A673 (cell line): ENCODE results near the gene SDC1. TPM values are rescaled to one million over a fixed set of nuclear protein-coding genes. Genes with fewer than 3 reads are reported as not detected.
"Not testable (repeated sequence)": the region's sequence is repeated elsewhere in the genome, so short reads cannot be mapped to it uniquely, and the experiment has no call there.

Experiments used
- Bru-seq: library from RNA; stranded (reverse); fragments of 400-500 nt; gene quantifications from one replicate; lab custom pipeline; 2021; lab: Mats Ljungman, UMichigan
- BruChase-seq, 2 experiments: library from RNA; stranded (reverse); fragments of 400-500 nt; gene quantifications; one replicate each; lab custom pipeline; 2021; lab: Mats Ljungman, UMichigan
- BruUV-seq: library from RNA; stranded (reverse); fragments of 400-500 nt; replicated peaks from 2 replicates; lab custom pipeline; 2021; lab: Mats Ljungman, UMichigan
- CTCF ChIA-PET: fragments of 300-600 bp; sonication (Branson Sonifier 250); formaldehyde crosslinking; loops from one replicate; lab custom pipeline; 2022; ENCODE audit warnings: antibody characterized with exemption; lab: Charles Lee
- POLR2A ChIA-PET: fragments of 300-600 bp; sonication (Branson Sonifier 250); formaldehyde crosslinking; loops from one replicate; lab custom pipeline; 2022; ENCODE audit warnings: antibody characterized with exemption; ENCODE audit not compliant: low non-redundant PET; lab: Charles Lee
- DNase-seq: peaks from one replicate; pipeline ENCODE4 v3.0.0-alpha.2; 2015; ENCODE audit warnings: low spot score
- H3K27ac ChIP-seq: fragments of 200-600 bp; sonication (generic); 2 replicates; pipeline ENCODE4 v1.5.1; 2016; ENCODE audit warnings: mixed run types, low read depth, mild to moderate bottlenecking, mixed read lengths, antibody characterized with exemption, low read length; ENCODE audit not compliant: poor library complexity, severe bottlenecking
- H3K27me3 ChIP-seq: fragments of 200-600 bp; sonication (generic); replicated peaks from 2 replicates; pipeline ENCODE4 v1.6.1; 2017; ENCODE audit warnings: mixed run types, low read depth, mild to moderate bottlenecking, mixed read lengths, antibody characterized with exemption, low read length; ENCODE audit not compliant: insufficient read depth, poor library complexity
- H3K36me3 ChIP-seq: fragments of 200-600 bp; sonication (generic); 2 replicates; pipeline ENCODE4 v1.6.1; 2016; ENCODE audit warnings: mixed run types, mild to moderate bottlenecking, mixed read lengths, antibody characterized with exemption, low read length; ENCODE audit not compliant: insufficient read depth, poor library complexity, severe bottlenecking
- H3K4me1 ChIP-seq: fragments of 200-600 bp; sonication (generic); 2 replicates; pipeline ENCODE4 v1.6.1; 2017; ENCODE audit warnings: mixed run types, mild to moderate bottlenecking, mixed read lengths, antibody characterized with exemption, low read length; ENCODE audit not compliant: insufficient read depth, poor library complexity, severe bottlenecking
- H3K4me3 ChIP-seq: fragments of 200-600 bp; sonication (generic); 2 replicates; pipeline ENCODE4 v1.5.1; 2016; ENCODE audit warnings: low read depth, mixed run types, mild to moderate bottlenecking, mixed read lengths, low read length; ENCODE audit not compliant: poor library complexity, severe bottlenecking
- H3K9me3 ChIP-seq: fragments of 200-600 bp; sonication (generic); 2 replicates; pipeline ENCODE4 v1.6.1; 2016; ENCODE audit warnings: mixed run types, low read depth, mild to moderate bottlenecking, mixed read lengths, antibody characterized with exemption, low read length; ENCODE audit not compliant: poor library complexity, severe bottlenecking
- EZH2 ChIP-seq: fragments of 200-600 bp; sonication (generic); IDR thresholded peaks from 2 replicates; pipeline ENCODE4 v1.6.1; 2017; ENCODE audit warnings: borderline replicate concordance, low read depth, mild to moderate bottlenecking, mixed read lengths, antibody characterized with exemption, low read length; ENCODE audit not compliant: poor library complexity, severe bottlenecking
- intact Hi-C: fragments of 100-400 bp; cut with micrococcal nuclease; formaldehyde crosslinking; loops from one replicate; pipeline ENCODE4 v1.10.0; 2022; ENCODE audit not compliant: unreplicated experiment
- long read RNA-seq: library from polyadenylated mRNA; stranded (forward); transcript quantifications from one replicate; pipeline ENCODE4 v2.0.0, GENCODE V29; 2022
- total RNA-seq: library from RNA; stranded (reverse); gene quantifications from 2 replicates; pipeline ENCODE4 v1.2.3, GENCODE V29; 2021
- TF ChIP-seq, protein P1 (sequence below): fragments of 300-800, 200-600 bp; sonication (generic); conservative IDR thresholded peaks from 2 replicates; pipeline ENCODE4 v1.5.1; 2017; ENCODE audit warnings: low read depth, mild to moderate bottlenecking, antibody characterized with exemption, low read length, moderate library complexity, mixed read lengths

The SDC1 gene
- total RNA-seq (1.4 and 2.9 TPM in 2 replicates), Bru-seq, nascent RNA (percentile 20 among the genes with signal in this experiment), BruChase-seq, experiment 1, labeled RNA remaining after a 2-hour chase (percentile 34 among the genes with signal in this experiment), BruChase-seq, experiment 2, labeled RNA remaining after a 6-hour chase (percentile 26 among the genes with signal in this experiment)
- long read RNA-seq, transcript SDC1-201 (5 exons, 3,147 nt) = major isoform, 5 of 7 reads
- long read RNA-seq, partial matches to known transcripts = 0 of 7 reads
- long read RNA-seq, other reads (novel, unspliced or antisense) = 2 of 7 reads

DNA sequence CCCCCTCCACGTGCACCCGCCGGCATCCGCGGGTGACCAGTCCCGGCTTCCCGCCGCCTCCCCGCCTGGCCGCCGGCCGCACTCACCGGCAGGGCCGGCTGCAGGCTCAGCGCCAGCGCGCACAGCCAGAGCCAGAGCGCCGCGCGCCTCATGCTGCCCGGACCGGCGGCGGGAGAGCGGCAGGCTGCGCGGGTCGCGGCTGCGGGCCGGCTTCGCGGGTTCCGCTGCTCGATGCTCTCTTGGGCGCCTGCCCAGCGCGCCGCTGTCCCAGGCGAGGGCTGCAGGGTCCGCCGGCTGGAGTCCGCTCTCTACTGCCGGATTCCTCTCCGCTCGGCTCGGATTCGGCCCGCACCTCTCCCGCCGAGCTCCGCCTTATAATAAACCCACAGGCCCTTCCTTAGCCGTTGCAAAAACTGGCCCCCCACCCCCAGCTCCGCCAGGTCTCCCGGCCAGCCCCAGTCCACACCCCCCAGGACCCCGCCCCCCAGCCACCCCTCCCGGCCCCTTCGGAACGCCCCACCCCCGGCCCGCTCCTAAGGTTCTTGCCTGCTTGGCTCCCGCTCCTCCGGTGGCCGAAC, at the start of gene SDC1:
Gene SDC1 (minus strand): TSS at position 415 of the 578 bp plus-strand sequence. CDS start 263 bp downstream, at position 152.
- Histone ChIP-seq H3K4me1 (peaks cover 5% of the 10 kb centered on the region), H3K9me3 (no peaks in the 10 kb centered on the region), H3K36me3 (no peaks in the 10 kb centered on the region), H3K27ac (no peak within 1 kb of the TSS), H3K27me3 (peaks cover 12% of the 10 kb centered on the region), H3K4me3 (peak within 1 kb of the TSS; percentile 57)
- BruUV-seq = no TSS peak
- ChIA-PET POLR2A (no interaction called here), CTCF (interaction anchor here (1.6 kb wide), 1 partner anchor 269 kb away, joined by 4 read pairs; no protein-coding TSS in a partner anchor)
- DNase-seq = no peak
- intact Hi-C loops = loop anchor here (10.0 kb wide), 1 partner anchor 420 kb away; no protein-coding TSS in a partner anchor
- TF ChIP-seq, protein P1, sequence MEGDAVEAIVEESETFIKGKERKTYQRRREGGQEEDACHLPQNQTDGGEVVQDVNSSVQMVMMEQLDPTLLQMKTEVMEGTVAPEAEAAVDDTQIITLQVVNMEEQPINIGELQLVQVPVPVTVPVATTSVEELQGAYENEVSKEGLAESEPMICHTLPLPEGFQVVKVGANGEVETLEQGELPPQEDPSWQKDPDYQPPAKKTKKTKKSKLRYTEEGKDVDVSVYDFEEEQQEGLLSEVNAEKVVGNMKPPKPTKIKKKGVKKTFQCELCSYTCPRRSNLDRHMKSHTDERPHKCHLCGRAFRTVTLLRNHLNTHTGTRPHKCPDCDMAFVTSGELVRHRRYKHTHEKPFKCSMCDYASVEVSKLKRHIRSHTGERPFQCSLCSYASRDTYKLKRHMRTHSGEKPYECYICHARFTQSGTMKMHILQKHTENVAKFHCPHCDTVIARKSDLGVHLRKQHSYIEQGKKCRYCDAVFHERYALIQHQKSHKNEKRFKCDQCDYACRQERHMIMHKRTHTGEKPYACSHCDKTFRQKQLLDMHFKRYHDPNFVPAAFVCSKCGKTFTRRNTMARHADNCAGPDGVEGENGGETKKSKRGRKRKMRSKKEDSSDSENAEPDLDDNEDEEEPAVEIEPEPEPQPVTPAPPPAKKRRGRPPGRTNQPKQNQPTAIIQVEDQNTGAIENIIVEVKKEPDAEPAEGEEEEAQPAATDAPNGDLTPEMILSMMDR = no peak
- TF ChIP-seq EZH2 = no peak

DNA sequence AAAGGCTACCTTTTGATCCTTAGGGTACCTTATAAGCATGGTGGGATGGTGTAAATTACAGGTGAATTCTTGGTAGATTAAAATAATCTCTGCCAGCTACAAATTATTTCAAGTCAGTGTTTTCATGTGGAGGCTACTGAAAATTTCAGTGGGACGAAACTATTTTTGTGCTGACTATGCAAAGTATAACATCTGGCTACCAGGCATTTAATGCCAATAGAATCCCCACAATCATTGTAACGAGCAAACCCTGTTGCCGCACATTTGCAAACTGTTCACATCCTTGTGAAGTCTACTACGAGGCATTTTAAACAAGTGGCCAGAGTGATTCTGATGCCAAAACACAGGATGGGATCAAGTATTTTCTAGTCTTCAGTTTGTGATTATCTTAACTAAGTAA, 48.1 kb upstream of the SDC1 start:
- TF ChIP-seq EZH2 = no peak
- TF ChIP-seq, protein P1 = no peak
- intact Hi-C loops = no loop called here
- ChIA-PET CTCF (no interaction called here), POLR2A (no interaction called here)
- Histone ChIP-seq H3K27ac (no peak overlapping the region), H3K9me3 (no peaks in the 10 kb centered on the region), H3K4me1 (no peaks in the 10 kb centered on the region), H3K4me3 (no peak overlapping the region), H3K36me3 (peaks cover 52% of the 10 kb centered on the region), H3K27me3 (no peaks in the 10 kb centered on the region)
- BruUV-seq = no TSS peak
- no peak for DNase-seq

GRCh38 chr2:20268317-20268716, 43.4 kb upstream of the SDC1 start:
- intact Hi-C loops, H3K4me3 ChIP-seq, POLR2A ChIA-PET, BruUV-seq, H3K9me3 ChIP-seq, H3K27ac ChIP-seq, H3K27me3 ChIP-seq, H3K4me1 ChIP-seq, DNase-seq, CTCF ChIA-PET: not testable (repeated sequence)
- peaks cover 32% of the 10 kb centered on the region for H3K36me3 ChIP-seq
